Right atrium auricular region (tissue), 2 donors: ENCODE measurements around the gene JARID2. TPM values are rescaled to one million over a fixed set of nuclear protein-coding genes. Genes with fewer than 3 reads are reported as not detected.
A peak's percentile ranks its signal among the peaks of the same experiment; 100 is the strongest.

Source experiments
- DNase-seq: peaks from one replicate; pipeline ENCODE4 v3.0.0-alpha.2; 2019; ENCODE audit warnings: low spot score
- H3K27ac ChIP-seq, 2 donors: fragments of 200-600 bp; sonication (generic); 1 replicate in 1 of 2; 2 replicates in 1 of 2; pipeline ENCODE4 v1.5.1; 2016 to 2019
- H3K27me3 ChIP-seq, 2 donors: fragments of 200-600 bp; sonication (generic); one replicate each; pipeline versions ENCODE4 v1.5.1 to v1.6.0; 2017 to 2019
- H3K36me3 ChIP-seq: fragments of 200-600 bp; sonication (generic); one replicate; pipeline ENCODE4 v1.5.1; 2016
- H3K4me1 ChIP-seq, 2 donors: fragments of 200-600 bp; sonication (generic); one replicate each; pipeline versions ENCODE4 v1.5.1 to v1.6.0; 2017 to 2019
- H3K4me3 ChIP-seq, 2 donors: fragments of 200-600 bp; sonication (generic); 1 replicate in 1 of 2; 2 replicates in 1 of 2; pipeline ENCODE4 v1.5.1; 2017 to 2019; ENCODE audit warnings: mild to moderate bottlenecking in 1 of 2, moderate library complexity in 1 of 2
- H3K9me3 ChIP-seq, 2 donors: fragments of 200-600 bp; sonication (generic); one replicate each; pipeline ENCODE4 v1.5.1; 2019
- total RNA-seq, 2 donors: library from RNA; depleted of rRNA; stranded (reverse); fragments of >200 nt; gene quantifications; one replicate each; pipeline ENCODE4 v1.1.0, GENCODE V29; 2016
- TF ChIP-seq, protein P1 (sequence below), 2 donors: fragments of 200-600 bp; sonication (generic); IDR thresholded peaks; one replicate each; pipeline ENCODE4 v1.5.1; 2019; ENCODE audit warnings: antibody characterized with exemption in 2 of 2

JARID2 gene
- total RNA-seq, 2 donors from 2014 or later = 6.5 to 6.7 TPM

DNA sequence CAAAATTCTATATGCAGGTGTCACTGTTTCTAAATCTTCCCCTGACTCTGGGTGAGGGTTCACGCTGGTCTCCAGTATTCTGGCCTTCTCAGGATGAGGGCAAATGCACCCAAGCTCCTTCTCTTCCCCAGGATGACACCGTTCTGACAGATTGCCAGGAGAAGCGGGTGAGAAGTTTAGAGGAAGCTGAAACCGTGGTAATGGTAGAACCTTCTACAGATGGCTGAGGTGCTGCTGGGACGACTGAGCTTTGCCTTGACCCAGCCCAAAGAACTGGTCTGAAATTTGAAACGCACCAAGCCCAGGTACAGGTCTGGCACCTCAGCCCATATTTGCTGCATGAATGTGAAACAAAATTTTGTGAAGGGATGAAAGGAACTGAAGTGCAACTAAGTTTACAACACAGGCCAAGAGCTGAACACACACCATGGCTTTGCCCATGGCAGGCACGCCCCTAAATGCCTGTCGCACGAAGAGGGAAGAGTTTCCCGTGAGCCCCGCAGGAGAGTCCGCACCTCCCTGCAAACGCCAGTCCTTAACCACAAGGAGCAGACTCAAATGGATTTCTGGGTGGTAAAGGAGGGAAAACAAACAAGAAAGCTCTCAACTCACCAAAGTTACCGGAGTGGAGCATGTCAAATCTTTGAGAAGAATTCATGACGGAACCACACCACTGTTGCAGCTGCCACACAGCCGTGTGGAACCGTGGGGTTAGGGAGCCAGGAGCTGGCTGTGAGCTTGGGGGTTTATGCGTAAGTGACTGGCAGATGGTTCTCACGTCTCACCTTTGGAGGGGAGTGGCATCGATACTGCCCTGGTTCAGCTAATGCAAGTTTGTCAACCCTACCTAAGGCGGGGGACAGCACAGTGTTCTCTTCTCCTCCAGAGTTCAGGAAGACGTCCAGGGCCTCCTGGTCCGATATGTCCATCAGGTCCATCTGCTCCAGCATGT, 278.1 kb downstream of the JARID2 start:
- H3K27ac ChIP-seq = no peak overlapping the region
- no peak overlapping the region for H3K4me3 ChIP-seq
- peaks cover 39% of the 10 kb centered on the region for H3K36me3 ChIP-seq
- H3K9me3 ChIP-seq = no peaks in the 10 kb centered on the region
- H3K4me1 ChIP-seq = no peaks in the 10 kb centered on the region
- TF ChIP-seq, protein P1, sequence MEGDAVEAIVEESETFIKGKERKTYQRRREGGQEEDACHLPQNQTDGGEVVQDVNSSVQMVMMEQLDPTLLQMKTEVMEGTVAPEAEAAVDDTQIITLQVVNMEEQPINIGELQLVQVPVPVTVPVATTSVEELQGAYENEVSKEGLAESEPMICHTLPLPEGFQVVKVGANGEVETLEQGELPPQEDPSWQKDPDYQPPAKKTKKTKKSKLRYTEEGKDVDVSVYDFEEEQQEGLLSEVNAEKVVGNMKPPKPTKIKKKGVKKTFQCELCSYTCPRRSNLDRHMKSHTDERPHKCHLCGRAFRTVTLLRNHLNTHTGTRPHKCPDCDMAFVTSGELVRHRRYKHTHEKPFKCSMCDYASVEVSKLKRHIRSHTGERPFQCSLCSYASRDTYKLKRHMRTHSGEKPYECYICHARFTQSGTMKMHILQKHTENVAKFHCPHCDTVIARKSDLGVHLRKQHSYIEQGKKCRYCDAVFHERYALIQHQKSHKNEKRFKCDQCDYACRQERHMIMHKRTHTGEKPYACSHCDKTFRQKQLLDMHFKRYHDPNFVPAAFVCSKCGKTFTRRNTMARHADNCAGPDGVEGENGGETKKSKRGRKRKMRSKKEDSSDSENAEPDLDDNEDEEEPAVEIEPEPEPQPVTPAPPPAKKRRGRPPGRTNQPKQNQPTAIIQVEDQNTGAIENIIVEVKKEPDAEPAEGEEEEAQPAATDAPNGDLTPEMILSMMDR (IDR thresholded peaks at IDR 0.05) = no peak
- DNase-seq = peak; percentile 18
- no peaks in the 10 kb centered on the region for H3K27me3 ChIP-seq

DNA sequence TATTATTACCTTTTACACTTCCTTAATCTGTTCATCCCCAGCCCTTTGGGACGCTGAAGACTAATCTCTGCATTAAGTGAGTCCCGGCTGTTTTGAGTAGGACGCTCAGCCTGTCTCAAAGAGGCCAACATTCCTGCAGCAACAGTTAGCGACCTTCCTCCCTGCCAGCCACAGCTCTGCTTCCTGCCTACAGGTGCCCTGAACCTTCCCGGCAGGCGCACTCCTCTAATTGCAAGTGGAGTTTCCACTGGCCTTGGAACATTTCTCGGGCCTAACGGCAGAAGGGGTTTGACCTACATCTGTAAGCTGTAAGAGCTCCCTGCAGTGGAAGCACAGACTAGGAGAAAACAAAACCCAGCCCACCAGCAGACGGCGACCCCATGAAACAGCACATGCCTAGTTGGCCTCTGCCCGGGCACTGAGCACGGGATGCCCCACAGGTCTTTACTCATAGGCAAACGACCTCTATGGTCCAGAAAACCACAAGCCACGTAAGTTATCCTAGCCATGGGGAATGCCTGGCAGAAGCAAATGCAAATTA, 279.1 kb downstream of the JARID2 start:
- Histone ChIP-seq H3K36me3 (peaks cover 43% of the 10 kb centered on the region), H3K9me3 (no peaks in the 10 kb centered on the region), H3K27me3 (no peaks in the 10 kb centered on the region), H3K4me1 (no peaks in the 10 kb centered on the region), H3K4me3 (no peak overlapping the region), H3K27ac (no peak overlapping the region)
- DNase-seq = peak; percentile 46
- TF ChIP-seq, protein P1 (IDR thresholded peaks at IDR 0.05) = no peak

DNA sequence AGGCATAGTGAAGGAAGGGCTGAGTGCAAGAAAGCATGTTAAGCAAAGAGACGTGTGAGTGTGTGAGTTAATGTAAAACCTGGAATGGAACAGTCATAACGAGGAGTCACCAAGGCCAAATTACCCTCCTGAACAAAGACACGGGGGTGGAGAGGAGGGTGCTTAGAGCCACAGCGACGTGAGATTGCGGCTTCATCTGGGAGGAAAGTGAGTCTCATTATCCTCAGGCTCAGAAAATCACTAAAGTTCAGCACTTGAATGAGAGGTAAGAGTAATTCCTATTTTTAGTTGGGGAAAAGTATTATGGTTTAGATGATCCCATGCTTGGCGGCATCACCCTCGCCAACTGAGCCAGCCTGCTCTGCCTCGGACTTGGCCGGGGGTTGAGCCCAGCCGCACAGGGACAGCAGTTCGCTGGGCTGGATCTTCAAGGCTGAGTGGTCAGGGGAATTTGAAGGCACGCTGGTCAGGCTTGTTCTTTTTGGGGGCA, 280.4 kb downstream of the JARID2 start:
- no peak overlapping the region for H3K4me3 ChIP-seq
- no peaks in the 10 kb centered on the region for H3K9me3 ChIP-seq
- H3K4me1 ChIP-seq = no peaks in the 10 kb centered on the region
- no peaks in the 10 kb centered on the region for H3K27me3 ChIP-seq
- peak; percentile 21 for DNase-seq
- H3K27ac ChIP-seq = no peak overlapping the region
- peaks cover 38% of the 10 kb centered on the region for H3K36me3 ChIP-seq
- TF ChIP-seq, protein P1 (IDR thresholded peaks at IDR 0.05) = no peak

DNA sequence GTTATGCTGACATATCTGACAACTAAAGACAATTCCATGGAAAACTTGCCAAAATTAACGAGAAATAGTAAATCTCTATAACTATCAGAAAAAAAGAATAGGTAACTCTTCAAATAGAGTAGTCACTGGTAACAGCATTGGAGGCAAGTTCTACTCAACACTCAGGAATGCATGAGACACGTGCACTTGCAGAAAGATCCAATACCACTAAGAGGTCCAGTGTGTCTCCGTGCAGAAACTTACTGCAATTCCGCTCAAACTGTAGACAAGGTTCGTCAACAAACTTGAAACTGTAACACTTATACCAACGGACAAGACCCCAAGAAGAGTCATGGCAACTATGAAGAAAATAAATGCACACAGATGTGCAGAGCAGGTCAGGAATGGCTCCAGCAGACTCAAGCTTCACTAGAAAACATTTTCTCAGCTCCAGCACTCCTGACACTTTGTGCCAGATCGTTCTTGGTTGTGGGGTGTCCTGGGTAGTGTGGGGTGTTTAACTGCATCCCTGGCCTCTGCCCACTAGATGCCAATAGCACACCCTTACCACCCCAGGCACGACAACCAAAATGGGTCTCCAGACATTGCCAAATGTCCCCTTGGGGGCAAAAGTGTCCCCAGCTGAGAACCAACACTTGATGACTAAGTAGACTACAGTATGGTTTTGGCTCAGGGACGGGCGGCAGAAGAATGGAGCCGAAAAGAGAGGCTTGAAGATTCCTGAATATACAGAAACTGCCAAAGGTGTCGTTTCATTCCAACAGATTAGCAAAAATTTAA, 282.2 kb downstream of the JARID2 start:
- Histone ChIP-seq H3K4me3 (no peak overlapping the region), H3K27ac (no peak overlapping the region), H3K27me3 (no peaks in the 10 kb centered on the region), H3K4me1 (no peaks in the 10 kb centered on the region), H3K9me3 (no peaks in the 10 kb centered on the region), H3K36me3 (peaks cover 30% of the 10 kb centered on the region)
- peak; percentile 26 for DNase-seq
- TF ChIP-seq, protein P1 (IDR thresholded peaks at IDR 0.05) = no peak

DNA sequence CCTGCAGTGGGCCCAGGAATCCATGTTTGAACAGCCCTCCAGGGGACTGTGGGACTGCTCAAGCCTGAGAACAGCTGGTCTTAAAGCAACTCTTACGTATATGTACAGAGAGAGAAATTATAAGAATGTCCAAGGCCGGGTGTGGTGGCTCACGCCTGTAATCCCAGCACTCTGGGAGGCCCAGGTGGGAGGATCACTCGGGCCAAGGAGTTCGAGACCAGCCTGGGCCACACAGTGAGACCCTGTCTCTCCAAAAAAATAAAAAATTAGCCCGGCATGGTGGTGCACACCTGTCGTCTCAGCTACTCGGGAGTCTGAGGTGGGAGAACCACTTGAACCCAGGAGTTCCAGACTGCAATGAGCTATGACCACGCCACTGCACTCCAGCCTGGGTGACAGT, 283.0 kb downstream of the JARID2 start:
- peaks cover 21% of the 10 kb centered on the region for H3K36me3 ChIP-seq

More for the DNA sequence above, 283.0 kb downstream of the JARID2 start:
- no peaks in the 10 kb centered on the region for H3K9me3 ChIP-seq
- H3K4me3 ChIP-seq = no peak overlapping the region
- no peak overlapping the region for H3K27ac ChIP-seq
- DNase-seq = peak; percentile 26
- no peaks in the 10 kb centered on the region for H3K4me1 ChIP-seq
- no peaks in the 10 kb centered on the region for H3K27me3 ChIP-seq
- TF ChIP-seq, protein P1 (IDR thresholded peaks at IDR 0.05) = no peak
